ENCODE data around the gene C2orf72.

C2orf72 gene

GRCh38 chr2:231093933-231094332, 56.6 kb downstream of the C2orf72 start:
- DNase-seq, result no peak

- DNase-seq, result no peak
Observed at GRCh38 chr2:231094736-231095346, 57.5 kb downstream of the C2orf72 start.

Data from CD4-positive, alpha-beta T cell treated with Interleukin-1 beta for 1 hour (primary cell).